ENCODE results near the gene MYF5. TPM values are rescaled to one million over a fixed set of nuclear protein-coding genes. Genes with fewer than 3 reads are reported as not detected.

The MYF5 gene
- total RNA-seq, 1 donor from 2014 or later: not detected

- Mint-ChIP-seq H3K27ac (ENCODE audit: unreplicated experiment) (peak overlapping the region; percentile 13), H3K27me3 (ENCODE audit: unreplicated experiment) (peaks cover 18% of the 10 kb centered on the region), H3K36me3 (ENCODE audit: low read depth, unreplicated experiment) (no peaks in the 10 kb centered on the region), H3K9me3 (ENCODE audit: unreplicated experiment) (no peaks in the 10 kb centered on the region), H3K4me1 (ENCODE audit: unreplicated experiment) (peaks cover 49% of the 10 kb centered on the region), H3K4me3 (ENCODE audit: unreplicated experiment) (peak overlapping the region; percentile 59)
- TF ChIP-seq CTCF (IDR thresholded peaks at IDR 0.05; ENCODE audit: unreplicated experiment): no peak
- DNase-seq (ENCODE audit: low spot score): no peak
Measured at GRCh38 chr12:80707830-80708258, 8.9 kb upstream of the MYF5 start.

GRCh38 chr12:80708259-80708974, 8.3 kb upstream of the MYF5 start:
- H3K4me3 Mint-ChIP-seq (ENCODE audit: unreplicated experiment): peak overlapping the region; percentile 90
- H3K9me3 Mint-ChIP-seq (ENCODE audit: unreplicated experiment): no peaks in the 10 kb centered on the region
- no peaks in the 10 kb centered on the region for H3K36me3 Mint-ChIP-seq (ENCODE audit: low read depth, unreplicated experiment)
- peak overlapping the region; percentile 95 for H3K27ac Mint-ChIP-seq (ENCODE audit: unreplicated experiment)
- no peak for TF ChIP-seq CTCF (IDR thresholded peaks at IDR 0.05; ENCODE audit: unreplicated experiment)
- peaks cover 18% of the 10 kb centered on the region for H3K27me3 Mint-ChIP-seq (ENCODE audit: unreplicated experiment)
- peak; percentile 59 for DNase-seq (ENCODE audit: low spot score)
- H3K4me1 Mint-ChIP-seq (ENCODE audit: unreplicated experiment): peaks cover 47% of the 10 kb centered on the region

GRCh38 chr12:80708975-80709328, 7.8 kb upstream of the MYF5 start:
- peaks cover 17% of the 10 kb centered on the region for H3K27me3 Mint-ChIP-seq (ENCODE audit: unreplicated experiment)
- H3K4me1 Mint-ChIP-seq (ENCODE audit: unreplicated experiment): peaks cover 50% of the 10 kb centered on the region
- no peak for DNase-seq (ENCODE audit: low spot score)
- peak overlapping the region; percentile 95 for H3K27ac Mint-ChIP-seq (ENCODE audit: unreplicated experiment)
- peak overlapping the region; percentile 90 for H3K4me3 Mint-ChIP-seq (ENCODE audit: unreplicated experiment)
- H3K9me3 Mint-ChIP-seq (ENCODE audit: unreplicated experiment): no peaks in the 10 kb centered on the region
- TF ChIP-seq CTCF (IDR thresholded peaks at IDR 0.05; ENCODE audit: unreplicated experiment): no peak
- no peaks in the 10 kb centered on the region for H3K36me3 Mint-ChIP-seq (ENCODE audit: low read depth, unreplicated experiment)

GRCh38 chr12:80709811-80710726, 6.6 kb upstream of the MYF5 start:
- Mint-ChIP-seq H3K9me3 (ENCODE audit: unreplicated experiment) (no peaks in the 10 kb centered on the region), H3K27ac (ENCODE audit: unreplicated experiment) (peak overlapping the region; percentile 95), H3K4me1 (ENCODE audit: unreplicated experiment) (peaks cover 59% of the 10 kb centered on the region), H3K27me3 (ENCODE audit: unreplicated experiment) (peaks cover 15% of the 10 kb centered on the region), H3K36me3 (ENCODE audit: low read depth, unreplicated experiment) (no peaks in the 10 kb centered on the region), H3K4me3 (ENCODE audit: unreplicated experiment) (peak overlapping the region; percentile 72)
- DNase-seq (ENCODE audit: low spot score): no peak
- TF ChIP-seq CTCF (IDR thresholded peaks at IDR 0.05; ENCODE audit: unreplicated experiment): peak; percentile 68
